C4-2B (cell line): ENCODE data around the gene GID8.

Experiments
- ZFX ChIP-seq: fragments of 450-650 bp; IDR thresholded peaks from 2 replicates; pipeline ENCODE4 v1.6.1; 2017
- TF ChIP-seq, protein P1 (sequence below): fragments of 450-650 bp; conservative IDR thresholded peaks from 2 replicates; pipeline ENCODE4 v1.5.1; 2017; ENCODE audit warnings: mild to moderate bottlenecking

DNA sequence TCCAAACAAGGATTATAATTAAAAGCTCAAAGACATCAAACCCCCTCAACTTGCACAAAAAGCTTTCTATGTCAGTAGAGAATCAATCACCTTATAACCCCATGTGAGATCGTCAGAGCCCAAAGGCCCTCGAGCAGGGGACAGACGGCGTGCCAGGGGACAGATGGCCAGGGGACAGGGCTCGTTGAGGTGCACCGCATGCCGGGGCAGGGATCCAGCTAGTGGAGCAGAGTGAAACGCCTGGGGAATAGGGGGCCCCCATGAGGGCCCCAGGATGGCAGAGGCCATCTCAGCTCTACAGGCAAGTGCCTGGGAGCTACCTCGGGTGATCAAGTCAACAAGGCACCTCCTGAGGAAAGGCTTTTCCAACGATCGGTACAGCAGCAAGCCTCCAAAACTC, 40.3 kb upstream of the GID8 start:
- TF ChIP-seq, protein P1, sequence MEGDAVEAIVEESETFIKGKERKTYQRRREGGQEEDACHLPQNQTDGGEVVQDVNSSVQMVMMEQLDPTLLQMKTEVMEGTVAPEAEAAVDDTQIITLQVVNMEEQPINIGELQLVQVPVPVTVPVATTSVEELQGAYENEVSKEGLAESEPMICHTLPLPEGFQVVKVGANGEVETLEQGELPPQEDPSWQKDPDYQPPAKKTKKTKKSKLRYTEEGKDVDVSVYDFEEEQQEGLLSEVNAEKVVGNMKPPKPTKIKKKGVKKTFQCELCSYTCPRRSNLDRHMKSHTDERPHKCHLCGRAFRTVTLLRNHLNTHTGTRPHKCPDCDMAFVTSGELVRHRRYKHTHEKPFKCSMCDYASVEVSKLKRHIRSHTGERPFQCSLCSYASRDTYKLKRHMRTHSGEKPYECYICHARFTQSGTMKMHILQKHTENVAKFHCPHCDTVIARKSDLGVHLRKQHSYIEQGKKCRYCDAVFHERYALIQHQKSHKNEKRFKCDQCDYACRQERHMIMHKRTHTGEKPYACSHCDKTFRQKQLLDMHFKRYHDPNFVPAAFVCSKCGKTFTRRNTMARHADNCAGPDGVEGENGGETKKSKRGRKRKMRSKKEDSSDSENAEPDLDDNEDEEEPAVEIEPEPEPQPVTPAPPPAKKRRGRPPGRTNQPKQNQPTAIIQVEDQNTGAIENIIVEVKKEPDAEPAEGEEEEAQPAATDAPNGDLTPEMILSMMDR, result no peak
- TF ChIP-seq ZFX, result no peak
